ENCODE measurements around the gene SIK3. TPM values are rescaled to one million over a fixed set of nuclear protein-coding genes. Genes with fewer than 3 reads are reported as not detected.

SIK3 gene
- total RNA-seq, 1 experiment from 2014 or later, result 34.4 TPM

- Mint-ChIP-seq H3K36me3 (no peaks in the 10 kb centered on the region), H3K4me1 (peaks cover 43% of the 10 kb centered on the region), H3K27me3 (ENCODE audit: low read depth) (no peaks in the 10 kb centered on the region), H3K9me3 (no peaks in the 10 kb centered on the region), H3K27ac (no peak overlapping the region), H3K4me3 (no peak overlapping the region)
- TF ChIP-seq, protein P1, sequence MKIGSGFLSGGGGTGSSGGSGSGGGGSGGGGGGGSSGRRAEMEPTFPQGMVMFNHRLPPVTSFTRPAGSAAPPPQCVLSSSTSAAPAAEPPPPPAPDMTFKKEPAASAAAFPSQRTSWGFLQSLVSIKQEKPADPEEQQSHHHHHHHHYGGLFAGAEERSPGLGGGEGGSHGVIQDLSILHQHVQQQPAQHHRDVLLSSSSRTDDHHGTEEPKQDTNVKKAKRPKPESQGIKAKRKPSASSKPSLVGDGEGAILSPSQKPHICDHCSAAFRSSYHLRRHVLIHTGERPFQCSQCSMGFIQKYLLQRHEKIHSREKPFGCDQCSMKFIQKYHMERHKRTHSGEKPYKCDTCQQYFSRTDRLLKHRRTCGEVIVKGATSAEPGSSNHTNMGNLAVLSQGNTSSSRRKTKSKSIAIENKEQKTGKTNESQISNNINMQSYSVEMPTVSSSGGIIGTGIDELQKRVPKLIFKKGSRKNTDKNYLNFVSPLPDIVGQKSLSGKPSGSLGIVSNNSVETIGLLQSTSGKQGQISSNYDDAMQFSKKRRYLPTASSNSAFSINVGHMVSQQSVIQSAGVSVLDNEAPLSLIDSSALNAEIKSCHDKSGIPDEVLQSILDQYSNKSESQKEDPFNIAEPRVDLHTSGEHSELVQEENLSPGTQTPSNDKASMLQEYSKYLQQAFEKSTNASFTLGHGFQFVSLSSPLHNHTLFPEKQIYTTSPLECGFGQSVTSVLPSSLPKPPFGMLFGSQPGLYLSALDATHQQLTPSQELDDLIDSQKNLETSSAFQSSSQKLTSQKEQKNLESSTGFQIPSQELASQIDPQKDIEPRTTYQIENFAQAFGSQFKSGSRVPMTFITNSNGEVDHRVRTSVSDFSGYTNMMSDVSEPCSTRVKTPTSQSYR (CRISPR knock-in tag; IDR thresholded peaks at IDR 0.05), result no peak
- no peak for TF ChIP-seq ZNF396 (CRISPR knock-in tag; IDR thresholded peaks at IDR 0.05; ENCODE audit: borderline replicate concordance)
- TF ChIP-seq ZNF232 (CRISPR knock-in tag; IDR thresholded peaks at IDR 0.05), result no peak
- no peak for TF ChIP-seq ZBTB21 (CRISPR knock-in tag; IDR thresholded peaks at IDR 0.05; ENCODE audit: borderline replicate concordance)
- no peak for TF ChIP-seq SOX15 (CRISPR knock-in tag; IDR thresholded peaks at IDR 0.05)
- TF ChIP-seq KAT7 (CRISPR knock-in tag; IDR thresholded peaks at IDR 0.05; ENCODE audit: borderline replicate concordance), result no peak
- TF ChIP-seq, protein P2, sequence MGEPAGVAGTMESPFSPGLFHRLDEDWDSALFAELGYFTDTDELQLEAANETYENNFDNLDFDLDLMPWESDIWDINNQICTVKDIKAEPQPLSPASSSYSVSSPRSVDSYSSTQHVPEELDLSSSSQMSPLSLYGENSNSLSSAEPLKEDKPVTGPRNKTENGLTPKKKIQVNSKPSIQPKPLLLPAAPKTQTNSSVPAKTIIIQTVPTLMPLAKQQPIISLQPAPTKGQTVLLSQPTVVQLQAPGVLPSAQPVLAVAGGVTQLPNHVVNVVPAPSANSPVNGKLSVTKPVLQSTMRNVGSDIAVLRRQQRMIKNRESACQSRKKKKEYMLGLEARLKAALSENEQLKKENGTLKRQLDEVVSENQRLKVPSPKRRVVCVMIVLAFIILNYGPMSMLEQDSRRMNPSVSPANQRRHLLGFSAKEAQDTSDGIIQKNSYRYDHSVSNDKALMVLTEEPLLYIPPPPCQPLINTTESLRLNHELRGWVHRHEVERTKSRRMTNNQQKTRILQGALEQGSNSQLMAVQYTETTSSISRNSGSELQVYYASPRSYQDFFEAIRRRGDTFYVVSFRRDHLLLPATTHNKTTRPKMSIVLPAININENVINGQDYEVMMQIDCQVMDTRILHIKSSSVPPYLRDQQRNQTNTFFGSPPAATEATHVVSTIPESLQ (CRISPR knock-in tag; IDR thresholded peaks at IDR 0.05), result no peak
- ChIA-PET CTCF (no interaction called here), POLR2A (no interaction called here)
- no peak for ATAC-seq
- DNase-seq (ENCODE audit: low spot score), result no peak
These were observed 134.0 kb downstream of the SIK3 start for GRCh38 chr11:116964269-116964668.

DNA sequence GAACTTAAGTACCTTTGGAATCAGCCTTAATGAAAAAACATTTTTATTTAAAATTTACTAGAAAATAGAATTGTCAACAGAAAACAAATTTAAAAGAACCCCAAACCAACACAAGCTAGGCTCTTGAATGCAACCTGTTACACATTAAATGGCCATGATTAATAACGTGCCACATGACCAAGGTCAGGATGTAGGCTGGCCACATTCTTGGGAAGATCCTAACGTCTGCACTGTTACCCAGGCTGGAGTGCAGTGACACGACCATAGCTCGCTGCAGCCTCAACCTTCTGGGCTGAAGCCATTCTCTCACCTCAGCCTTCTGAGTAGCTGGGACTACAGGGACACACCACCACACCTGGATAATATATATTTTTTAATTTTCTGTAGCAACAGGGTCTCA is 134.4 kb downstream of the SIK3 start:
- Mint-ChIP-seq H3K36me3 (no peaks in the 10 kb centered on the region), H3K27me3 (ENCODE audit: low read depth) (no peaks in the 10 kb centered on the region), H3K9me3 (no peaks in the 10 kb centered on the region), H3K4me3 (no peak overlapping the region), H3K27ac (no peak overlapping the region), H3K4me1 (peaks cover 41% of the 10 kb centered on the region)
- TF ChIP-seq MAX (CRISPR knock-in tag; IDR thresholded peaks at IDR 0.05) (no peak), ZNF416 (CRISPR knock-in tag; IDR thresholded peaks at IDR 0.05) (no peak), SMAD3 (CRISPR knock-in tag; IDR thresholded peaks at IDR 0.05; ENCODE audit: borderline replicate concordance) (no peak), ATF2 (CRISPR knock-in tag; IDR thresholded peaks at IDR 0.05; ENCODE audit: borderline replicate concordance, low read depth) (no peak), HMGXB4 (CRISPR knock-in tag; IDR thresholded peaks at IDR 0.05) (no peak), HMGA2 (CRISPR knock-in tag; IDR thresholded peaks at IDR 0.05) (no peak), PREB (CRISPR knock-in tag; IDR thresholded peaks at IDR 0.05; ENCODE audit: borderline replicate concordance) (no peak), ZNF121 (CRISPR knock-in tag; IDR thresholded peaks at IDR 0.05) (no peak), TEAD4 (CRISPR knock-in tag; IDR thresholded peaks at IDR 0.05) (no peak), EMX1 (CRISPR knock-in tag; IDR thresholded peaks at IDR 0.05) (no peak), MYBL2 (CRISPR knock-in tag; IDR thresholded peaks at IDR 0.05) (no peak), RELA (CRISPR knock-in tag; IDR thresholded peaks at IDR 0.05; ENCODE audit: borderline replicate concordance) (no peak)
- TF ChIP-seq, protein P3, sequence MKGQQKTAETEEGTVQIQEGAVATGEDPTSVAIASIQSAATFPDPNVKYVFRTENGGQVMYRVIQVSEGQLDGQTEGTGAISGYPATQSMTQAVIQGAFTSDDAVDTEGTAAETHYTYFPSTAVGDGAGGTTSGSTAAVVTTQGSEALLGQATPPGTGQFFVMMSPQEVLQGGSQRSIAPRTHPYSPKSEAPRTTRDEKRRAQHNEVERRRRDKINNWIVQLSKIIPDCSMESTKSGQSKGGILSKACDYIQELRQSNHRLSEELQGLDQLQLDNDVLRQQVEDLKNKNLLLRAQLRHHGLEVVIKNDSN (CRISPR knock-in tag; IDR thresholded peaks at IDR 0.05), result no peak
- TF ChIP-seq, protein P4, sequence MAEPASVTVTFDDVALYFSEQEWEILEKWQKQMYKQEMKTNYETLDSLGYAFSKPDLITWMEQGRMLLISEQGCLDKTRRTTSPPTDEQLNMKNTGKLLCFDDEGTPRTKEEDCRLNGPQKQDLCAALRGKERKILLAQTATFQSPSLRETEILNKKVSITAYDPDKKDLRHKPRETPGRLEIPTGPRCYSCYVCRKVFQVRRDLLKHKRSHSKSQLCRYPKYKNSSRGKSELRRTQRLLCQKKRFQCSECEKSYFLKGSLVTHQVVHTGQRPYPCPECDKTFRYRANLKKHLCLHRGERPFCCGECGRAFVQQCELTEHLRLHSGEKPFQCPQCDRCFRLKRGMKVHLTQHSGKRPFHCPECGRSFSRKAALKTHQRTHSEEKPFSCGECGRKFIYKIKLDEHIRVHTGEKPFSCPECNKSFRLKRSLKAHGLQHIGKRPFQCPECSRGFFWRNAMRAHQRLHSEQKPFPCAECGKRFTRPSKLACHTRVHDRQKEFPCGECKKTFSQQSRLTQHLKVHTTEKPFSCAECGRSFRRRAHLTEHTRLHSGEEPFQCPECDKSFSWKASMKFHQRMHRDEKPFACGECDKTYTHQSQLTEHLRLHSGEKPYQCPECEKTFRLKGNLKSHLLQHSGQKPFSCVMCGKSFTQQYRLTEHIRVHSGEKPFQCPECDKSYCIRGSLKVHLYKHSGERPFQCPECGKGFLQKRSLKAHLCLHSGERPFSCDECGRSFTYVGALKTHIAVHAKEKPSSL (CRISPR knock-in tag; conservative IDR thresholded peaks at IDR 0.05), result no peak
- TF ChIP-seq, protein P5, sequence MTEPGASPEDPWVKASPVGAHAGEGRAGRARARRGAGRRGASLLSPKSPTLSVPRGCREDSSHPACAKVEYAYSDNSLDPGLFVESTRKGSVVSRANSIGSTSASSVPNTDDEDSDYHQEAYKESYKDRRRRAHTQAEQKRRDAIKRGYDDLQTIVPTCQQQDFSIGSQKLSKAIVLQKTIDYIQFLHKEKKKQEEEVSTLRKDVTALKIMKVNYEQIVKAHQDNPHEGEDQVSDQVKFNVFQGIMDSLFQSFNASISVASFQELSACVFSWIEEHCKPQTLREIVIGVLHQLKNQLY (CRISPR knock-in tag; IDR thresholded peaks at IDR 0.05), result no peak
- DNase-seq (ENCODE audit: low spot score), result no peak
- ChIA-PET POLR2A (no interaction called here), CTCF (no interaction called here)
- ATAC-seq, result no peak

All from WTC11 (cell line).